Uterus (tissue), 4 donors: ENCODE measurements around the gene TINAG. TPM values are rescaled to one million over a fixed set of nuclear protein-coding genes. Genes with fewer than 3 reads are reported as not detected.

Source experiments
- DNase-seq, 2 donors: peaks; one replicate each; pipeline ENCODE4 v3.0.0-alpha.2; 2019 to 2020
- H3K27ac ChIP-seq, 2 donors: fragments of 200-600 bp; sonication (generic); 1 replicate in 1 of 2; 2 replicates in 1 of 2; pipeline ENCODE4 v1.5.1; 2016 to 2018
- H3K27me3 ChIP-seq, 2 donors: fragments of 200-600 bp; sonication (generic); one replicate each; pipeline ENCODE4 v1.5.1; 2018 to 2019; ENCODE audit warnings: control low read depth in 1 of 2
- H3K36me3 ChIP-seq, 2 donors: fragments of 200-600 bp; sonication (generic); one replicate each; pipeline ENCODE4 v1.5.1; 2019; ENCODE audit warnings: control low read depth in 1 of 2
- H3K4me1 ChIP-seq, 2 donors: fragments of 200-600 bp; sonication (generic); one replicate each; pipeline ENCODE4 v1.5.1; 2018 to 2019; ENCODE audit warnings: control low read depth in 1 of 2
- H3K4me3 ChIP-seq, 2 donors: fragments of 200-600 bp; sonication (generic); 1 replicate in 1 of 2; 2 replicates in 1 of 2; pipeline ENCODE4 v1.5.1; 2018 to 2019; ENCODE audit warnings: mild to moderate bottlenecking in 1 of 2
- H3K9me3 ChIP-seq, 2 donors: fragments of 200-600 bp; sonication (generic); one replicate each; pipeline ENCODE4 v1.5.1; 2019; ENCODE audit warnings: control low read depth in 1 of 2
- CTCF ChIP-seq, 4 experiments: fragments of 200-600 bp in 2 of 4; fragments of 450-650 bp in 2 of 4; sonication (generic) in 2 of 4; IDR thresholded peaks; one replicate each; pipeline ENCODE4 v1.5.1; 2016 to 2019; ENCODE audit warnings: antibody characterized with exemption in 4 of 4, mild to moderate bottlenecking in 2 of 4, moderate library complexity in 1 of 4
- POLR2A ChIP-seq, 2 donors: fragments of 450-650 bp; IDR thresholded peaks; one replicate each; pipeline ENCODE4 v1.6.1; 2016; ENCODE audit warnings: antibody characterized with exemption in 2 of 2, mild to moderate bottlenecking in 1 of 2, moderate library complexity in 1 of 2
- intact Hi-C: fragments of 100-400 bp; cut with DNase I; formaldehyde crosslinking; loops from one replicate; pipeline ENCODE4 v1.15.1; 2023; ENCODE audit warnings: low total_unique reads
- total RNA-seq, 4 donors: library from RNA; depleted of rRNA in 3 of 4; stranded (reverse); fragments of >200 nt in 3 of 4; gene quantifications; one replicate each; pipeline versions ENCODE4 v1.1.0 to v1.2.4, GENCODE V29; 2014 to 2023
- donor health status: DM: yes; HTN: yes; CAD: no.

Gene TINAG
- total RNA-seq, 4 donors from 2014 or later, result not detected

DNA sequence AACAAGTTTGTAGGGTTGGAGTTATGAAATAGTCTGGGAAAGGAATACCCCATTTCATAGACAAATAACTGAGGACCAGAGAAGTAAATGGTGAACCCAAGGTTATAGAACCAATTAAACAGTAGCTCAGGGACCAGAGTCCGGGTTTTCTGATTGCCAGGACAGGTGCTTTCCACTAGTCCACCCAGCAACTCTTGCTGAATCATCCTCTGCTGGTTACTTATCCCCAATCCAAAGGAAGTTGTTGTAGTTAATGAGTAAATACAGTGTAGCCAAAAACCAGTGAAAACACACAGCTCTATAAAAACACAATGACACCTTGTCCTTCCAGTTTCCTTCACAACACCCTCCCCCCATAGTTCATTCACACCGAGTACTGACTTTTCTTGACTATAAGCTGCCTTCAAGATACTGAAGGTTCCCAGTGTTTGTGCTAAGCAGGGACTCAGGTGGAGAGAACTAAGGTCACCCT, 766 bp upstream of the TINAG start:
- no peaks in the 10 kb centered on the region for H3K36me3 ChIP-seq
- H3K27me3 ChIP-seq, result no peaks in the 10 kb centered on the region
- intact Hi-C loops, result no loop called here

DNA sequence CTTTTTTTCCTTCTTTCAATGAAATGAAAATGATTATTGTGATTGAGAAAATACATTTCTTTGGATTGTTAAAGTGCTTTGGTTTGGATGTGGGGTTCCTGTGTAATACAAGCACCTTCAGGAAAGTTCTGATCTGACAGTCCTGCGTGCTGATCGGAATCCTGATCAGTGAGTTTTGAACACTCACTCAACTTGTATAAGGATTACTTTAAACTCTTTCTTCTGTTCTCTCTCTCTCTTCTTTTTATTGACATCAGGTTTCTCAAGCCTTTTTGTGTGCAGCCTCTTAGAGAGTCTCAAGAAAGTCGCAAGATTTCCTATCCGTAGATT, 710 bp downstream of the TINAG start:
- no peaks in the 10 kb centered on the region for H3K9me3 ChIP-seq
- H3K4me1 ChIP-seq, result no peaks in the 10 kb centered on the region
- no peak overlapping the region for H3K27ac ChIP-seq
- no peak overlapping the region for H3K4me3 ChIP-seq
- no peak for TF ChIP-seq POLR2A (IDR thresholded peaks at IDR 0.05)
- TF ChIP-seq CTCF (IDR thresholded peaks at IDR 0.05), result no peak
- no peaks in the 10 kb centered on the region for H3K36me3 ChIP-seq
- no peak for DNase-seq
- intact Hi-C loops, result no loop called here
- H3K27me3 ChIP-seq, result no peaks in the 10 kb centered on the region

More for the DNA sequence above, 766 bp upstream of the TINAG start:
- no peak for DNase-seq
- no peak for TF ChIP-seq POLR2A (IDR thresholded peaks at IDR 0.05)
- TF ChIP-seq CTCF (IDR thresholded peaks at IDR 0.05), result no peak
- no peak overlapping the region for H3K27ac ChIP-seq
- no peaks in the 10 kb centered on the region for H3K4me1 ChIP-seq
- no peaks in the 10 kb centered on the region for H3K9me3 ChIP-seq
- H3K4me3 ChIP-seq, result no peak overlapping the region

- no peaks in the 10 kb centered on the region for H3K4me1 ChIP-seq
Measured at GRCh38 chr6:54310377-54311152, 2.3 kb downstream of the TINAG start.

DNA sequence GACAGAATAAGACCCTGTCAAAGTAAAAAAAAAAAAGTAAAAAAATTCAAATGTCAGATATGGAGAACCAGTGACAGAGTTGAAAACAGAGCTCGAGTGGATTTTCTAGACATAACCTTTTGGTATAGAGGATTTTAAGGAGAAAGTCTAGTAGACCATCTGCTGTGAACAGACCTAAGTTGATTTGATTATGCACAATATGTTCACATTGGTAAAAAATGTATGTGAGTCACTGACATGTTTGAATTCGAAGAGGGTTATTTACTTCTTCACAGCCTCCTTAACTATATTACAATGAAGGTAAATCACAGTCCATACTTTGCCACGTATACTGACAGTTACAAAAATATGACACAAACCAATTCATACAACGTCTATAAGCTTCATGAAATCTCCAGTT, 7.4 kb downstream of the TINAG start:
- Histone ChIP-seq H3K4me1 (no peaks in the 10 kb centered on the region), H3K9me3 (no peaks in the 10 kb centered on the region), H3K36me3 (no peaks in the 10 kb centered on the region), H3K27me3 (no peaks in the 10 kb centered on the region), H3K4me3 (no peak overlapping the region), H3K27ac (no peak overlapping the region)
- DNase-seq, result no peak
- no peak for TF ChIP-seq POLR2A (IDR thresholded peaks at IDR 0.05)
- TF ChIP-seq CTCF (IDR thresholded peaks at IDR 0.05), result no peak
- intact Hi-C loops, result no loop called here

More at GRCh38 chr6:54310377-54311152, 2.3 kb downstream of the TINAG start:
- Histone ChIP-seq H3K27ac (no peak overlapping the region), H3K9me3 (no peaks in the 10 kb centered on the region), H3K4me3 (no peak overlapping the region), H3K27me3 (no peaks in the 10 kb centered on the region), H3K36me3 (no peaks in the 10 kb centered on the region)
- DNase-seq, result no peak
- intact Hi-C loops, result no loop called here
- no peak for TF ChIP-seq POLR2A (IDR thresholded peaks at IDR 0.05)
- TF ChIP-seq CTCF (IDR thresholded peaks at IDR 0.05), result no peak

DNA sequence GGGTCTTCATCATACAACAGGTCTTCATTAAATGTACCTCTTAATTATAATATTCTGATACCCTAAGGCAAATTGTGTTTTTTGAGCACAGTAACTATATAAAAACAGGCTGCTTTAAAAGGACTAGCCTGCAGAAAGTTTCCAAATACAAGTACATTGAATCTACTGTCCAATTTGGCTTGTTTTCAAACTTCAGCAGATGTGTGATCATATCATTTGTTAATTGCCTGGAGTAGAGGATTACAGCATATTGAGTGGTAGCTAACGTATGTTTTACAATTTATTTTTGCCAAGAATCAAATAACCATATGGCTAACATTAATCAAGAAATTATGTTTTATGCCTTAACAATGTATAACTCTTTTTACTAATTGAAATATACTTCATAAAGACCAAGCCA, 12.6 kb downstream of the TINAG start:
- Histone ChIP-seq H3K4me3 (no peak overlapping the region), H3K27me3 (no peaks in the 10 kb centered on the region), H3K4me1 (no peaks in the 10 kb centered on the region), H3K9me3 (no peaks in the 10 kb centered on the region), H3K27ac (no peak overlapping the region), H3K36me3 (no peaks in the 10 kb centered on the region)
- TF ChIP-seq POLR2A (IDR thresholded peaks at IDR 0.05), result no peak
- no peak for TF ChIP-seq CTCF (IDR thresholded peaks at IDR 0.05)
- intact Hi-C loops, result no loop called here
- no peak for DNase-seq
